ENCODE measurements around the gene C11orf91. TPM values are rescaled to one million over a fixed set of nuclear protein-coding genes. Genes with fewer than 3 reads are reported as not detected.

Gene C11orf91
- total and polyA plus RNA-seq, 2 of the 8 experiments (the other 6 are each of a cell fraction or from before 2014, with no cell fraction given) = not detected

DNA sequence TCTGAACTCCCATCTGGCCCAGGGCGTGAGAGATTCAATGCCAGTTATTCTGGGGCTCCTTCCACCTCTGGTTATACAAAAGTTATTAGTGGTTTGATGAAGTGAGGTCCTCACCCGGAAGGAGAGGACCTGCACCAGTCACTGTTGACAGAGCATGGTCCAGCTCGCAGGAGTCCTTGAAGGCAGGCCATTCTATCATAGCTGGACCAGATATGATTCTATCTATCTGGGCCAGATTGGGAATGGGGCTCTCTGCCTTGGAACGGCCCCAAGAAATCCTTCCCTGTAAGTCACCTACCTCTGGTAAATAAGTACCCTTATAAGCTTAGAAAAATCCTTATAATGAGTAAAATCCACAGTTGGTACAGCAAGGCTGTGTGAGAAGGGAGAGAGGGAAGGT, 50.7 kb downstream of the C11orf91 start (continued):
- TF ChIP-seq, protein P1, sequence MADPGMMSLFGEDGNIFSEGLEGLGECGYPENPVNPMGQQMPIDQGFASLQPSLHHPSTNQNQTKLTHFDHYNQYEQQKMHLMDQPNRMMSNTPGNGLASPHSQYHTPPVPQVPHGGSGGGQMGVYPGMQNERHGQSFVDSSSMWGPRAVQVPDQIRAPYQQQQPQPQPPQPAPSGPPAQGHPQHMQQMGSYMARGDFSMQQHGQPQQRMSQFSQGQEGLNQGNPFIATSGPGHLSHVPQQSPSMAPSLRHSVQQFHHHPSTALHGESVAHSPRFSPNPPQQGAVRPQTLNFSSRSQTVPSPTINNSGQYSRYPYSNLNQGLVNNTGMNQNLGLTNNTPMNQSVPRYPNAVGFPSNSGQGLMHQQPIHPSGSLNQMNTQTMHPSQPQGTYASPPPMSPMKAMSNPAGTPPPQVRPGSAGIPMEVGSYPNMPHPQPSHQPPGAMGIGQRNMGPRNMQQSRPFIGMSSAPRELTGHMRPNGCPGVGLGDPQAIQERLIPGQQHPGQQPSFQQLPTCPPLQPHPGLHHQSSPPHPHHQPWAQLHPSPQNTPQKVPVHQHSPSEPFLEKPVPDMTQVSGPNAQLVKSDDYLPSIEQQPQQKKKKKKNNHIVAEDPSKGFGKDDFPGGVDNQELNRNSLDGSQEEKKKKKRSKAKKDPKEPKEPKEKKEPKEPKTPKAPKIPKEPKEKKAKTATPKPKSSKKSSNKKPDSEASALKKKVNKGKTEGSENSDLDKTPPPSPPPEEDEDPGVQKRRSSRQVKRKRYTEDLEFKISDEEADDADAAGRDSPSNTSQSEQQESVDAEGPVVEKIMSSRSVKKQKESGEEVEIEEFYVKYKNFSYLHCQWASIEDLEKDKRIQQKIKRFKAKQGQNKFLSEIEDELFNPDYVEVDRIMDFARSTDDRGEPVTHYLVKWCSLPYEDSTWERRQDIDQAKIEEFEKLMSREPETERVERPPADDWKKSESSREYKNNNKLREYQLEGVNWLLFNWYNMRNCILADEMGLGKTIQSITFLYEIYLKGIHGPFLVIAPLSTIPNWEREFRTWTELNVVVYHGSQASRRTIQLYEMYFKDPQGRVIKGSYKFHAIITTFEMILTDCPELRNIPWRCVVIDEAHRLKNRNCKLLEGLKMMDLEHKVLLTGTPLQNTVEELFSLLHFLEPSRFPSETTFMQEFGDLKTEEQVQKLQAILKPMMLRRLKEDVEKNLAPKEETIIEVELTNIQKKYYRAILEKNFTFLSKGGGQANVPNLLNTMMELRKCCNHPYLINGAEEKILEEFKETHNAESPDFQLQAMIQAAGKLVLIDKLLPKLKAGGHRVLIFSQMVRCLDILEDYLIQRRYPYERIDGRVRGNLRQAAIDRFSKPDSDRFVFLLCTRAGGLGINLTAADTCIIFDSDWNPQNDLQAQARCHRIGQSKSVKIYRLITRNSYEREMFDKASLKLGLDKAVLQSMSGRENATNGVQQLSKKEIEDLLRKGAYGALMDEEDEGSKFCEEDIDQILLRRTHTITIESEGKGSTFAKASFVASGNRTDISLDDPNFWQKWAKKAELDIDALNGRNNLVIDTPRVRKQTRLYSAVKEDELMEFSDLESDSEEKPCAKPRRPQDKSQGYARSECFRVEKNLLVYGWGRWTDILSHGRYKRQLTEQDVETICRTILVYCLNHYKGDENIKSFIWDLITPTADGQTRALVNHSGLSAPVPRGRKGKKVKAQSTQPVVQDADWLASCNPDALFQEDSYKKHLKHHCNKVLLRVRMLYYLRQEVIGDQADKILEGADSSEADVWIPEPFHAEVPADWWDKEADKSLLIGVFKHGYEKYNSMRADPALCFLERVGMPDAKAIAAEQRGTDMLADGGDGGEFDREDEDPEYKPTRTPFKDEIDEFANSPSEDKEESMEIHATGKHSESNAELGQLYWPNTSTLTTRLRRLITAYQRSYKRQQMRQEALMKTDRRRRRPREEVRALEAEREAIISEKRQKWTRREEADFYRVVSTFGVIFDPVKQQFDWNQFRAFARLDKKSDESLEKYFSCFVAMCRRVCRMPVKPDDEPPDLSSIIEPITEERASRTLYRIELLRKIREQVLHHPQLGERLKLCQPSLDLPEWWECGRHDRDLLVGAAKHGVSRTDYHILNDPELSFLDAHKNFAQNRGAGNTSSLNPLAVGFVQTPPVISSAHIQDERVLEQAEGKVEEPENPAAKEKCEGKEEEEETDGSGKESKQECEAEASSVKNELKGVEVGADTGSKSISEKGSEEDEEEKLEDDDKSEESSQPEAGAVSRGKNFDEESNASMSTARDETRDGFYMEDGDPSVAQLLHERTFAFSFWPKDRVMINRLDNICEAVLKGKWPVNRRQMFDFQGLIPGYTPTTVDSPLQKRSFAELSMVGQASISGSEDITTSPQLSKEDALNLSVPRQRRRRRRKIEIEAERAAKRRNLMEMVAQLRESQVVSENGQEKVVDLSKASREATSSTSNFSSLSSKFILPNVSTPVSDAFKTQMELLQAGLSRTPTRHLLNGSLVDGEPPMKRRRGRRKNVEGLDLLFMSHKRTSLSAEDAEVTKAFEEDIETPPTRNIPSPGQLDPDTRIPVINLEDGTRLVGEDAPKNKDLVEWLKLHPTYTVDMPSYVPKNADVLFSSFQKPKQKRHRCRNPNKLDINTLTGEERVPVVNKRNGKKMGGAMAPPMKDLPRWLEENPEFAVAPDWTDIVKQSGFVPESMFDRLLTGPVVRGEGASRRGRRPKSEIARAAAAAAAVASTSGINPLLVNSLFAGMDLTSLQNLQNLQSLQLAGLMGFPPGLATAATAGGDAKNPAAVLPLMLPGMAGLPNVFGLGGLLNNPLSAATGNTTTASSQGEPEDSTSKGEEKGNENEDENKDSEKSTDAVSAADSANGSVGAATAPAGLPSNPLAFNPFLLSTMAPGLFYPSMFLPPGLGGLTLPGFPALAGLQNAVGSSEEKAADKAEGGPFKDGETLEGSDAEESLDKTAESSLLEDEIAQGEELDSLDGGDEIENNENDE (IDR thresholded peaks at IDR 0.05; ENCODE audit: insufficient replicate concordance, low read length) = no peak
- no peak for TF ChIP-seq CEBPB (IDR thresholded peaks at IDR 0.05; ENCODE audit: low read depth, low read length)
- TF ChIP-seq CTCF (IDR thresholded peaks at IDR 0.05; ENCODE audit: control extremely low read depth in 1 of 3, insufficient read depth in 1 of 3, low read depth in 1 of 3, low read length in 3 of 3) = no peak
- no peak for TF ChIP-seq SIX5 (IDR thresholded peaks at IDR 0.05; ENCODE audit: low read depth, low read length)
- no peak for TF ChIP-seq JUN (IDR thresholded peaks at IDR 0.05; ENCODE audit: low read depth, low read length)
- TF ChIP-seq SP1 (IDR thresholded peaks at IDR 0.05; ENCODE audit: low read depth, low read length) = no peak
- TF ChIP-seq MAFK (IDR thresholded peaks at IDR 0.05; ENCODE audit: low read depth, low read length) = no peak
- no peak for TF ChIP-seq SP4 (IDR thresholded peaks at IDR 0.05; ENCODE audit: low read length)
- TF ChIP-seq HDAC6 (IDR thresholded peaks at IDR 0.05; ENCODE audit: low read depth, low read length) = no peak
- no peak for TF ChIP-seq NANOG (IDR thresholded peaks at IDR 0.05; ENCODE audit: insufficient read depth, low read depth, low read length, poor library complexity, severe bottlenecking)

Measured in H1 (cell line).